Mesenchymal stem cell (in vitro differentiated cells and primary cell): Measurements from ENCODE around the gene THRAP3.

Source experiments
- DNase-seq: peaks from one replicate; pipeline ENCODE4 v3.0.0-alpha.2; 2013
- H2AFZ ChIP-seq: one replicate; pipeline ENCODE4 v1.6.1; 2013; ENCODE audit warnings: low read depth, mild to moderate bottlenecking, control low read depth, inconsistent platforms, low read length, moderate library complexity
- H2AK5ac ChIP-seq: 2 replicates; pipeline ENCODE4 v1.6.1; 2013; ENCODE audit warnings: low read length, moderate library complexity, mild to moderate bottlenecking, inconsistent platforms; ENCODE audit not compliant: severe bottlenecking
- H2BK120ac ChIP-seq: one replicate; pipeline ENCODE4 v1.6.1; 2013; ENCODE audit warnings: low read depth, mild to moderate bottlenecking, inconsistent platforms, low read length, moderate library complexity
- H2BK12ac ChIP-seq, 2 experiments: one replicate each; pipeline ENCODE4 v1.6.1; 2013; ENCODE audit warnings: inconsistent platforms in 2 of 2, low read length in 2 of 2, mild to moderate bottlenecking in 2 of 2, moderate library complexity in 2 of 2, control low read depth in 1 of 2
- H2BK15ac ChIP-seq: one replicate; pipeline ENCODE4 v1.6.1; 2013; ENCODE audit warnings: mild to moderate bottlenecking, low read depth, inconsistent platforms; ENCODE audit not compliant: poor library complexity, severe bottlenecking
- H2BK5ac ChIP-seq: 2 replicates; pipeline ENCODE4 v1.6.1; 2013; ENCODE audit warnings: low read depth, mild to moderate bottlenecking, low read length, control low read depth, inconsistent platforms; ENCODE audit not compliant: poor library complexity, severe bottlenecking
- H3K14ac ChIP-seq, 2 experiments: one replicate each; pipeline ENCODE4 v1.6.1; 2013; ENCODE audit warnings: inconsistent platforms in 2 of 2, low read length in 2 of 2, control low read depth in 1 of 2, mild to moderate bottlenecking in 1 of 2, moderate library complexity in 1 of 2
- H3K18ac ChIP-seq, 2 experiments: one replicate each; pipeline ENCODE4 v1.6.1; 2013; ENCODE audit warnings: inconsistent platforms in 2 of 2, low read length in 2 of 2, control low read depth in 1 of 2, low read depth in 1 of 2, mild to moderate bottlenecking in 1 of 2
- H3K23ac ChIP-seq, 2 experiments: one replicate each; pipeline ENCODE4 v1.6.1; 2013; ENCODE audit warnings: inconsistent platforms in 2 of 2, low read length in 2 of 2, mild to moderate bottlenecking in 2 of 2, moderate library complexity in 2 of 2, control low read depth in 1 of 2
- H3K27ac ChIP-seq: 2 replicates; pipeline ENCODE4 v1.5.1; 2013; ENCODE audit warnings: mild to moderate bottlenecking, moderate library complexity, low read length, control low read depth, inconsistent platforms; ENCODE audit not compliant: poor library complexity, severe bottlenecking
- H3K27me3 ChIP-seq, 2 experiments: 2 replicates each; pipeline versions ENCODE4 v1.6.1 to v1.7.0; 2013; ENCODE audit warnings: low read length in 2 of 2, mild to moderate bottlenecking in 2 of 2, moderate library complexity in 2 of 2, control low read depth in 1 of 2, inconsistent platforms in 1 of 2; ENCODE audit not compliant: control insufficient read depth in 1 of 2, insufficient read depth in 1 of 2
- H3K36me3 ChIP-seq, 2 experiments: 2 replicates each; pipeline versions ENCODE4 v1.6.1 to v1.7.0; 2013; ENCODE audit warnings: low read length in 2 of 2, control low read depth in 1 of 2, inconsistent platforms in 1 of 2, low read depth in 1 of 2, mild to moderate bottlenecking in 1 of 2; ENCODE audit not compliant: insufficient read depth in 2 of 2, control insufficient read depth in 1 of 2
- H3K4ac ChIP-seq, 2 experiments: one replicate each; pipeline ENCODE4 v1.6.1; 2013; ENCODE audit warnings: inconsistent platforms in 2 of 2, low read length in 2 of 2, mild to moderate bottlenecking in 2 of 2, moderate library complexity in 2 of 2, control low read depth in 1 of 2, low read depth in 1 of 2
- H3K4me1 ChIP-seq: 2 replicates; pipeline ENCODE4 v1.6.1; 2013; ENCODE audit warnings: low read depth, low read length, control low read depth; ENCODE audit not compliant: control insufficient read depth, insufficient read depth
- H3K4me2 ChIP-seq: 2 replicates; pipeline ENCODE4 v1.6.1; 2013; ENCODE audit warnings: low read length, mild to moderate bottlenecking, inconsistent platforms; ENCODE audit not compliant: poor library complexity, severe bottlenecking
- H3K4me3 ChIP-seq, 2 experiments: 2 replicates each; pipeline versions ENCODE4 v1.5.1 to v1.7.0; 2013; ENCODE audit warnings: low read length in 2 of 2, mild to moderate bottlenecking in 2 of 2, control low read depth in 1 of 2, low read depth in 1 of 2; ENCODE audit not compliant: insufficient read depth in 1 of 2
- H3K79me1 ChIP-seq: replicated peaks from 2 replicates; pipeline ENCODE4 v1.6.1; 2013; ENCODE audit warnings: mild to moderate bottlenecking, control low read depth, low read length, inconsistent platforms; ENCODE audit not compliant: poor library complexity, severe bottlenecking
- H3K9ac ChIP-seq: 2 replicates; pipeline ENCODE4 v1.7.0; 2013; ENCODE audit warnings: mild to moderate bottlenecking, low read length, moderate library complexity
- H3K9me3 ChIP-seq: 2 replicates; pipeline ENCODE4 v1.7.0; 2013; ENCODE audit warnings: mild to moderate bottlenecking, low read length; ENCODE audit not compliant: control insufficient read depth
- H4K8ac ChIP-seq: one replicate; pipeline ENCODE4 v1.6.1; 2013; ENCODE audit warnings: inconsistent platforms, mild to moderate bottlenecking, low read length, moderate library complexity
- H4K91ac ChIP-seq: one replicate; pipeline ENCODE4 v1.6.1; 2013; ENCODE audit warnings: mild to moderate bottlenecking, low read length, inconsistent platforms
- WGBS: methylation state at CpG from one replicate; pipeline ENCODE4 v1.1.7; 2013; ENCODE audit warnings: mixed read lengths; 5-methylcytosine and 5-hydroxymethylcytosine counted together

The THRAP3 gene

DNA sequence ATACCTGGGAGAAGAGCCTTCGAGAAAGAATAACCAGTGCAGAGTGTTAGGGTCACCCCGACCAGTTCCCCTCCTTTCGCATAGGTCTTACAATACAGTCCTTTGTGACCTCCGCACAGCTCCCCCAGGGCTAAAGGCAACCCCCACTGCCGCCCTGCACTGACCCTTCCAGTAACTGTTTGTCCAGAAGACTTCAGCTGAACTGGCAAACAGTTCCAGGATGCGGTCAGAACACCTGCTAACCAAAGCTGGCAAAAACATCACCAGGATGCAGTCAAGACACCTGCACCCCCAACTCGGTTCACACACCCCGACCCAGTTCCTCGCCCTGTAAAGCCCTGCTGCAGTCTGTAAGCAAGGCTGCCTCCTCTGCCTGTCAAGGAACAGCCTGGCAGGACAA, 105.6 kb downstream of the THRAP3 start:
- no peaks in the 10 kb centered on the region for H3K9me3 ChIP-seq
- H3K27me3 ChIP-seq = no peaks in the 10 kb centered on the region
- H2BK5ac ChIP-seq = no peak overlapping the region
- DNase-seq = no peak
- no peak overlapping the region for H3K4me3 ChIP-seq
- H3K23ac ChIP-seq = no peak overlapping the region
- H3K4me2 ChIP-seq = no peak overlapping the region
- H3K18ac ChIP-seq = no peak overlapping the region
- no peak overlapping the region for H3K9ac ChIP-seq
- no peak overlapping the region for H4K8ac ChIP-seq
- no peak overlapping the region for H4K91ac ChIP-seq
- H2BK12ac ChIP-seq = no peak overlapping the region
- H2AK5ac ChIP-seq = no peak overlapping the region
- H3K4me1 ChIP-seq = peaks cover 22% of the 10 kb centered on the region
- H3K27ac ChIP-seq = no peak overlapping the region
- H2BK120ac ChIP-seq = no peak overlapping the region
- H2AFZ ChIP-seq = no peak overlapping the region
- H3K14ac ChIP-seq = no peak overlapping the region
- peaks cover 7% of the 10 kb centered on the region for H3K79me1 ChIP-seq
- peaks cover 0 to 4% of the 10 kb centered on the region in 2 experiments for H3K36me3 ChIP-seq
- H3K4ac ChIP-seq = no peak overlapping the region
- WGBS = 88% methylated on average over 9 of the region's 9 CpGs
- H2BK15ac ChIP-seq = no peak overlapping the region

DNA sequence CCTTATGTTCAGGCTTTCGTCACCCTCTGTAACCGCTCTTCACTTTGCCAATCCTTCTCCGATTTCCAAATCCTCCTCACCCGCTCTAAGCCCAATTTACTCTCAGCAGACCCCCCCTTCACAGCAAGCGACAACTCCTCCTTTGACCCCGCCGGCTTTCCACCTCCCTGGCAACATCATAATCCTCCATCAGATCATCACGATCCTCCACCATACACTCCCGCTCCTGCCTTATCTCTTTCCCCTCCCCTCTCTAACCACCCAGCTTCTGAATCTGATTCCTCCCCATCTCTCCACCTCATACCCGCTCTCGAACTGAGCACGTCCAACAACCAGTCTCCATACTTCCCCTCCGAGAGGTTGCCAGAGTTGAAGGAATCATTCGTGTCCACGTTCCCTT, 106.7 kb downstream of the THRAP3 start:
- no peak for DNase-seq
- no peak overlapping the region for H2BK5ac ChIP-seq
- no peak overlapping the region for H3K14ac ChIP-seq
- no peak overlapping the region for H4K91ac ChIP-seq
- H3K23ac ChIP-seq = no peak overlapping the region
- no peak overlapping the region for H2AFZ ChIP-seq
- no peak overlapping the region for H2BK15ac ChIP-seq
- peaks cover 0 to 4% of the 10 kb centered on the region in 2 experiments for H3K36me3 ChIP-seq
- H3K27ac ChIP-seq = no peak overlapping the region
- H2AK5ac ChIP-seq = no peak overlapping the region
- H3K9me3 ChIP-seq = no peaks in the 10 kb centered on the region
- peaks cover 4% of the 10 kb centered on the region for H3K79me1 ChIP-seq
- H4K8ac ChIP-seq = no peak overlapping the region
- no peak overlapping the region for H2BK12ac ChIP-seq
- no peaks in the 10 kb centered on the region for H3K27me3 ChIP-seq
- H2BK120ac ChIP-seq = no peak overlapping the region
- no peak overlapping the region for H3K4ac ChIP-seq
- H3K18ac ChIP-seq = no peak overlapping the region
- peaks cover 17% of the 10 kb centered on the region for H3K4me1 ChIP-seq
- H3K4me3 ChIP-seq = no peak overlapping the region
- no peak overlapping the region for H3K9ac ChIP-seq
- 94% methylated on average over 15 of the region's 15 CpGs for WGBS
- no peak overlapping the region for H3K4me2 ChIP-seq

GRCh38 chr1:36337830-36338229, 113.6 kb downstream of the THRAP3 start:
- Histone ChIP-seq H2AK5ac (no peak overlapping the region), H3K14ac (peak overlapping the region in 1 of 2 experiments; percentile 47)
- 100% methylated on average over 6 of the region's 6 CpGs for WGBS

DNA sequence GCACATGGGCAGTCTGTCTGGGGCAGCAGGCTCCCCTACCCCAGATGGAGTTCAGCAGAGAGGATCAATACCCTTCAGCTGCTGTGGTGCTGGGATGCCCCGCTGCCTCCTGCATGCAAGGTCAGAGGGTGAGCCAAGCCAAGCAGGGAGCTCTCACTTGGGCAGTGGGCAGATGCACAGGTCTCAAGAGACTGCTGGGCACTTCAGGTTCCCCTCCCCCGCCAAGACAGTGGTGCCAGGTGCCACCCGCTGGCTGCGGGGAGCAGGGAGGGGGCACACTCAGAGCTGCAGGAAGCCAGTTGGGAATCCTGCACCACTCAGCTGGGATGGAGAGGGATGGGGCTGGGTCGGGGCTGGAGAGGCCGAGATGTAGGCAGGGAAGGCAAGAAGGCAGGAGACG, 115.0 kb downstream of the THRAP3 start:
- H3K14ac ChIP-seq = peak overlapping the region in 1 of 2 experiments; percentile 24
- no peak overlapping the region for H2BK5ac ChIP-seq
- H2BK120ac ChIP-seq = no peak overlapping the region
- no peaks in the 10 kb centered on the region for H3K27me3 ChIP-seq
- no peak overlapping the region for H3K27ac ChIP-seq
- H2AK5ac ChIP-seq = no peak overlapping the region
- H3K4me1 ChIP-seq = peaks cover 31% of the 10 kb centered on the region
- H4K91ac ChIP-seq = no peak overlapping the region
- H2AFZ ChIP-seq = no peak overlapping the region
- H3K18ac ChIP-seq = no peak overlapping the region
- H3K4ac ChIP-seq = no peak overlapping the region
- H3K9ac ChIP-seq = no peak overlapping the region
- peaks cover 6% of the 10 kb centered on the region for H3K79me1 ChIP-seq
- no peak overlapping the region for H2BK15ac ChIP-seq
- H3K4me2 ChIP-seq = no peak overlapping the region
- DNase-seq = no peak
- H4K8ac ChIP-seq = peak overlapping the region; percentile 9
- peak overlapping the region in 1 of 2 experiments; percentile 18 for H3K4me3 ChIP-seq
- 95% methylated on average over 6 of the region's 7 CpGs for WGBS
- H3K36me3 ChIP-seq = peaks cover 46 to 60% of the 10 kb centered on the region in 2 experiments
- H3K23ac ChIP-seq = no peak overlapping the region
- H2BK12ac ChIP-seq = peak overlapping the region in 1 of 2 experiments; percentile 24
- no peaks in the 10 kb centered on the region for H3K9me3 ChIP-seq

More at GRCh38 chr1:36337830-36338229, 113.6 kb downstream of the THRAP3 start:
- Histone ChIP-seq H4K91ac (no peak overlapping the region), H3K4ac (no peak overlapping the region), H2BK15ac (no peak overlapping the region), H3K79me1 (peaks cover 3% of the 10 kb centered on the region), H3K4me1 (peaks cover 19% of the 10 kb centered on the region), H3K4me2 (no peak overlapping the region), H3K9me3 (no peaks in the 10 kb centered on the region), H3K18ac (no peak overlapping the region), H3K36me3 (peaks cover 35 to 47% of the 10 kb centered on the region in 2 experiments), H4K8ac (no peak overlapping the region), H2BK120ac (no peak overlapping the region), H3K27me3 (no peaks in the 10 kb centered on the region), H3K9ac (no peak overlapping the region), H2AFZ (no peak overlapping the region), H2BK5ac (no peak overlapping the region), H3K23ac (no peak overlapping the region), H3K4me3 (no peak overlapping the region), H2BK12ac (no peak overlapping the region), H3K27ac (no peak overlapping the region)
- no peak for DNase-seq
